Activated naive CD8-positive, alpha-beta T cell treated with anti-CD3 and anti-CD28 coated beads, Interleukin-2, amount 10 ng/mL, durations not matched to agents 7 days and 5 days (primary cell): ENCODE results near the gene NRCAM. TPM values are rescaled to one million over a fixed set of nuclear protein-coding genes. Genes with fewer than 3 reads are reported as not detected.
"Not testable (repeated sequence)": the region's sequence is repeated elsewhere in the genome, so short reads cannot be mapped to it uniquely, and the experiment has no call there.

Experiments used
- ATAC-seq: fragments of 150-1000 bp; cut with Tn5 transposase; one replicate; pipeline ENCODE4 v1.10.0; 2021; ENCODE audit warnings: low read depth, moderate library complexity
- POLR2A ChIA-PET: fragments of 350-600 bp; sonication (Branson Sonifier 250); formaldehyde crosslinking; loops from one replicate; lab custom pipeline; 2021; ENCODE audit warnings: antibody characterized with exemption; lab: Charles Lee
- DNase-seq: peaks from one replicate; pipeline ENCODE4 v3.0.0; 2021
- H3K27ac Mint-ChIP-seq: one replicate; pipeline ENCODE4 v1.8.0; 2022; ENCODE audit warnings: mild to moderate bottlenecking, mixed read lengths
- H3K27me3 Mint-ChIP-seq: one replicate; pipeline ENCODE4 v1.8.0; 2022; ENCODE audit warnings: mild to moderate bottlenecking, moderate library complexity, mixed read lengths
- H3K36me3 Mint-ChIP-seq: one replicate; pipeline ENCODE4 v1.8.0; 2021; ENCODE audit warnings: mild to moderate bottlenecking, mixed read lengths
- H3K4me1 Mint-ChIP-seq: one replicate; pipeline ENCODE4 v1.8.0; 2021; ENCODE audit warnings: mixed read lengths
- H3K4me3 Mint-ChIP-seq: one replicate; pipeline ENCODE4 v1.8.0; 2022; ENCODE audit warnings: mild to moderate bottlenecking, moderate library complexity, mixed read lengths
- H3K9me3 Mint-ChIP-seq: one replicate; pipeline ENCODE4 v1.8.0; 2021; ENCODE audit warnings: mixed read lengths
- total RNA-seq, 2 experiments: library from RNA; stranded (reverse); gene quantifications; one replicate each; pipeline ENCODE4 v1.2.3, GENCODE V29; 2021

Gene NRCAM
- total RNA-seq, 2 experiments from 2014 or later, result 0.50 to 0.99 TPM

DNA sequence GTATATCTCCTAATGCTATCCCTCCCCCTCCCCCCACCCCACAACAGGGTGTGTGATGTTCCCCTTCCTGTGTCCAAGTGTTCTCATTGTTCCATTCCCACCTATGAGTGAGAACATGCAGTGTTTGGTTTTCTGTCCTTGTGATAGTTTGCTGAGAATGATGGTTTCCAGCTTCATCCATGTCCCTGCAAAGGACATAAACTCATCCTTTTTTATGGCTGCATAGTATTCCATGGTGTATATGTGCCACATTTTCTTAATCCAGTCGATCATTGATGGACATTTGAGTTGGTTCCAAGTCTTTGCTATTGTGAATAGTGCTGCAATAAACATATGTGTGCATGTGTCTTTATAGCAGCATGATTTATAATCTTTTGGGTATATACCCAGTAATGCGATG is 68.5 kb downstream of the NRCAM start:
- H3K4me1 Mint-ChIP-seq, H3K27me3 Mint-ChIP-seq, H3K27ac Mint-ChIP-seq, H3K36me3 Mint-ChIP-seq, H3K9me3 Mint-ChIP-seq, ATAC-seq, H3K4me3 Mint-ChIP-seq, DNase-seq, POLR2A ChIA-PET: not testable (repeated sequence)

GRCh38 chr7:108385834-108386422 is 70.3 kb downstream of the NRCAM start:
- Mint-ChIP-seq H3K27me3 (no peaks in the 10 kb centered on the region), H3K4me3 (no peak overlapping the region), H3K9me3 (peaks cover 4% of the 10 kb centered on the region), H3K4me1 (no peaks in the 10 kb centered on the region), H3K36me3 (no peaks in the 10 kb centered on the region), H3K27ac (no peak overlapping the region)
- POLR2A ChIA-PET, result no interaction called here
- DNase-seq (no peak), ATAC-seq (no peak)

DNA sequence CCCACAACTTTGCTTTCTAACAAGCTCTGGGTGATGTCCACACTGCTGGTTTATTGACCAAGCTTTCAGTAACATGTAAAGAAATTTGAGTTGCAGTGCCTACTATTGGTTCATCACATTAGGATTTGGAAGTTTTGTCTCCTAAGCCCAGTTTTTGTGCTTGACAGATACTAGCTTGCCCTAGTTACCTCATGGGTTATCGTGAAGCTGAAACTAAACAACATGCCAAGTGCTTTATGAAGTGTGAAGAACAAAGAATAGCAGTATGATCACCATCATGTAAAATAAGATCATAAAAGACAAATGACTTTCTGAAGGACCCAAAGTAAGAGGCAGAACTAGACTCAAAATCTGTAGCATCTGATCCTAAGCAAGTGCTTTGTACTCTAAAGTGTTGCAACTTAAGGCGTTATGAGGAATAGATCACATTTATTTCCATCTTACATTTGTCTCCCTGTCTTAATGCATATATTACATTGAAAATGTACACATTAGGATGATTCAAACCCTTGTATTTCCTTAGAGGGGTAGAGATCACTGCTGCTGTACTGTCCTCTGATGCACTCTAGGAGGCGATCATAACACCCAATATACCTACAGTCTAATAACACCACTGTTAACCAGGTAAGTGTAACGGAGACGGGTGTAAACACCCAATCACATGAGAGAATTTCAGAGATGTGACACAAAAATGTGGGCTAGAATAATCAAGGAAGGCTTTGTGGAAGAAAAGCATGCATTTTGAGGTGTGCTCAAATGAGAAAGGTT is 71.3 kb downstream of the NRCAM start:
- Mint-ChIP-seq H3K27ac (no peak overlapping the region), H3K4me1 (peaks cover 4% of the 10 kb centered on the region), H3K36me3 (no peaks in the 10 kb centered on the region), H3K4me3 (no peak overlapping the region), H3K27me3 (no peaks in the 10 kb centered on the region), H3K9me3 (peaks cover 4% of the 10 kb centered on the region)
- ATAC-seq, result no peak
- POLR2A ChIA-PET, result no interaction called here
- no peak for DNase-seq

GRCh38 chr7:108382932-108383331 is 73.3 kb downstream of the NRCAM start:
- Mint-ChIP-seq H3K4me3 (no peak overlapping the region), H3K9me3 (peaks cover 1% of the 10 kb centered on the region), H3K4me1 (peaks cover 4% of the 10 kb centered on the region), H3K27me3 (no peaks in the 10 kb centered on the region), H3K27ac (no peak overlapping the region), H3K36me3 (no peaks in the 10 kb centered on the region)
- DNase-seq (no peak), ATAC-seq (no peak)
- POLR2A ChIA-PET, result no interaction called here

- Mint-ChIP-seq H3K4me1 (peaks cover 4% of the 10 kb centered on the region), H3K36me3 (no peaks in the 10 kb centered on the region), H3K27ac (peak overlapping the region; percentile 1), H3K27me3 (no peaks in the 10 kb centered on the region), H3K4me3 (no peak overlapping the region), H3K9me3 (no peaks in the 10 kb centered on the region)
- no peak for ATAC-seq
- POLR2A ChIA-PET, result no interaction called here
- no peak for DNase-seq
Observed at GRCh38 chr7:108380517-108380916, 75.7 kb downstream of the NRCAM start.

DNA sequence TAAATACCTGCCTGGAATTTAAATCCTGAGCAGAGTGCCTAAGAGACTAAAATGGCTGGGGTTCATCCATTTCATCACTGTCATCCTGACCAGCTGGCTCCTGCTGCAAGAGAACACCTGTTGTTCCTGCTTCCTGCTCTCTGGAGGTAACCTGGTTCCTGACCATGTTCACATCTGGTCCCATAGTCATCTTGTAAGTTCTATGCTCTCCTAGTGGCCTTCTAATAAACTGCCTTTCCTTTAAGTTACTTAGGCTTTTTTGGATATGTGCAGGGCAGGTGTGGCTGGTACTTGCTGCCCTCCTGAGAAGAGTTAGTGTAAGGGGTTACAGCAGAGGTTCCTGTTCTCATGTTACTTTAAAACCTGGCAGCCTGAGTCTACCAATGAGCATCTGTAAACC is 80.0 kb downstream of the NRCAM start:
- no peaks in the 10 kb centered on the region for H3K9me3 Mint-ChIP-seq
- ATAC-seq (no peak), DNase-seq (no peak)
- H3K27me3 Mint-ChIP-seq, result no peaks in the 10 kb centered on the region
- POLR2A ChIA-PET, result no interaction called here
- no peaks in the 10 kb centered on the region for H3K36me3 Mint-ChIP-seq
- H3K4me3 Mint-ChIP-seq, result no peak overlapping the region
- no peak overlapping the region for H3K27ac Mint-ChIP-seq
- H3K4me1 Mint-ChIP-seq, result peaks cover 6% of the 10 kb centered on the region

DNA sequence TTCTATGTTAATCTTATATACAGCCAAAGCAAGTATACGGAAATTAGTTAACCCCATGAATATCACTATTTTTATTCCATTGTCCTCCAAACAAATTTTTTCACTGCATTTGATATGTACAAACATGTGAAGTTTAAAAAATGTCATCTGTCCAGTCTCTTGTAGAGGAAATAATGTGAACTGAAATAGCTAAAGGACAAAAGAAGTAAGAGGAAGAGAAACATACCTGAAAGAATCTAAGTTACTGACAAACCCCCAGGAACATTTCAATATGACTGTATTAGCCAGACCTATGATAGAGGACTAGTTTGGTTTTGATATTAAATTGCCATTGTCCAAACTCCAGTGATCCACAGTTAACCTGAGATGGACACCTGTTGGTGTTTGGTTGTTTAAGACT is 80.6 kb downstream of the NRCAM start:
- DNase-seq (no peak), ATAC-seq (no peak)
- Mint-ChIP-seq H3K9me3 (no peaks in the 10 kb centered on the region), H3K4me1 (peaks cover 5% of the 10 kb centered on the region), H3K27ac (no peak overlapping the region), H3K4me3 (no peak overlapping the region), H3K27me3 (no peaks in the 10 kb centered on the region), H3K36me3 (no peaks in the 10 kb centered on the region)
- POLR2A ChIA-PET, result no interaction called here

DNA sequence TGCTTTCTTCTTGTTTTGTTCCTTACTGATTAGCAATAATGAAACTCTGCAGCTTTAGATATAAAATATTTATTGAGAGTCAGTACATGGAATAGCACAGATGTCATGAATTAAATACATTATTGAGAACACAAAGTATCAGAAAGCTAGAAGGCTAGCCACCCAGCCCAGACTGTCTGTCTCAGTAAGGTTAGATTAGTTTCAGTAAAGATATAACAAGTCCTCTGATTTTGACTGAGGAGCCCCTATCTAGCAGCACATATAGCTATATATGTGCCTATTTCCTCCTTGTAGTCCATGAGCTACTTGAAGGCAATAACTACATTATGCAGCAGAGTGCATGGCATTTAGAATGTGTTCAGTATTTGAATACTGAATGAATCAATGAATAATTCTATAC is 81.3 kb downstream of the NRCAM start:
- no peaks in the 10 kb centered on the region for H3K36me3 Mint-ChIP-seq
- POLR2A ChIA-PET, result no interaction called here
- no peak for ATAC-seq
- H3K27me3 Mint-ChIP-seq, result no peaks in the 10 kb centered on the region
- no peak overlapping the region for H3K4me3 Mint-ChIP-seq
- H3K27ac Mint-ChIP-seq, result no peak overlapping the region
- H3K4me1 Mint-ChIP-seq, result peaks cover 2% of the 10 kb centered on the region
- H3K9me3 Mint-ChIP-seq, result no peaks in the 10 kb centered on the region
- DNase-seq, result no peak

GRCh38 chr7:108372618-108373017 is 83.6 kb downstream of the NRCAM start:
- Mint-ChIP-seq H3K27me3 (no peaks in the 10 kb centered on the region), H3K27ac (no peak overlapping the region), H3K4me1 (peaks cover 3% of the 10 kb centered on the region), H3K4me3 (no peak overlapping the region), H3K36me3 (no peaks in the 10 kb centered on the region), H3K9me3 (no peaks in the 10 kb centered on the region)
- ATAC-seq (no peak), DNase-seq (no peak)
- POLR2A ChIA-PET, result no interaction called here

DNA sequence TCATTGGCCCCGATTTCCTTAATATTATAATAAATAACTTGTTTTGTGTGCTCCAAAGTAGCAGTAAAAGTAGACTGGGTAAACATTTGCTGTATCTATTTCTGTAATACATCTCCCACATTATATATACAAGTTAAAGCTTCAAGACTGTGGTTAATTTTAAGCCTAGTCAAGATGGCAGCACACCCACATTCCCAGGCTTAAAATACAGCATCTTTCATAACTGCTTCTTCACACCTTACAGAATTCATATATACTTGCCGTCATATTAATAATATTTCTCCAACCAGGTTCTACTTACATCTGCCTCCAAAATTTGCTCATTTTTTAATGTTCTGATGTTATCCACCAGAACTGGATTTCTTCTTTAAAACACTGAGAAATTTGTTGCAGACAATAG is 85.6 kb downstream of the NRCAM start:
- no peaks in the 10 kb centered on the region for H3K27me3 Mint-ChIP-seq
- ATAC-seq (no peak), DNase-seq (no peak)
- POLR2A ChIA-PET, result no interaction called here
- H3K36me3 Mint-ChIP-seq, result no peaks in the 10 kb centered on the region
- no peaks in the 10 kb centered on the region for H3K9me3 Mint-ChIP-seq
- peaks cover 6% of the 10 kb centered on the region for H3K4me1 Mint-ChIP-seq
- H3K4me3 Mint-ChIP-seq, result no peak overlapping the region
- no peak overlapping the region for H3K27ac Mint-ChIP-seq

DNA sequence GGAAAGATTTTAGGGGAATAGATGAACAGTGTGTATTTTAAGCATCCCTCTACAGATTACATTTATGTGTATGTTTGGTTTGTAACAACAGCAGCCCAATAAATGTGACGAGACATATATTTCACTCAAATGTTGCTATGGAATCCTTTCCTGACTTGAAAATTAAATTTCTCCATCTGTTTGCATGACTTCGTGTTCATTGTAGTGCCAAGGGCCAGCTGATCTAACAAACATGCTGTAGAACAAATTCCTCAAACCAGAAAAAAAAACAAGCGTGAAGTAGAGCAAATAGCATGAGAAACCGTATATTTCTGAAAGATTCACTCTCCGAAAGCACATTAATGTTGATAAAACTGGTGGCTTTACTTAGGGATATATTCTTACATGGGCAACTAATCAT is 87.8 kb downstream of the NRCAM start:
- POLR2A ChIA-PET, result no interaction called here
- H3K36me3 Mint-ChIP-seq, result no peaks in the 10 kb centered on the region
- ATAC-seq (no peak), DNase-seq (no peak)
- H3K27me3 Mint-ChIP-seq, result no peaks in the 10 kb centered on the region
- H3K27ac Mint-ChIP-seq, result no peak overlapping the region
- peaks cover 6% of the 10 kb centered on the region for H3K4me1 Mint-ChIP-seq
- H3K9me3 Mint-ChIP-seq, result no peaks in the 10 kb centered on the region
- H3K4me3 Mint-ChIP-seq, result no peak overlapping the region

GRCh38 chr7:108367946-108368345 is 88.3 kb downstream of the NRCAM start:
- H3K36me3 Mint-ChIP-seq, result no peaks in the 10 kb centered on the region
- no peaks in the 10 kb centered on the region for H3K27me3 Mint-ChIP-seq
- DNase-seq (no peak), ATAC-seq (no peak)
- no peaks in the 10 kb centered on the region for H3K9me3 Mint-ChIP-seq
- POLR2A ChIA-PET, result no interaction called here
- peaks cover 5% of the 10 kb centered on the region for H3K4me1 Mint-ChIP-seq
- no peak overlapping the region for H3K27ac Mint-ChIP-seq
- no peak overlapping the region for H3K4me3 Mint-ChIP-seq

DNA sequence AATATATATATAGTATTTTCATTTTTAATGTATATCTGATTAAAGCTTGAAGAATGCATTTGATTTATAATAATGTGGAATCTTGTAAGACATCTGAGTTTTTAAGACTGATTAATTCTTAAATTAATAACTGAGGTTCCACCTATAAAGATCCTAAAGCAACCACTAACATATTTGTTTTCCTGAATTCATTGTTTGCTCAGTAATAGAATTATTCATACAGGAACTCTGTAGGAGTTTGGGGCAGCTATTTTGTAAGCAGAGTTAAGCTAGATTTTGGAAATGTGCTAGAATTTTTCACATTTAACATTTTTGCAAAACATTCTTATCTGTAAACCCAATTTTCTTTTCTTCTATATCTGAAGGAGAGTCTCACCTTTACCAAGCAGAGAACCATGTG is 88.9 kb downstream of the NRCAM start:
- no peaks in the 10 kb centered on the region for H3K36me3 Mint-ChIP-seq
- H3K27me3 Mint-ChIP-seq, result no peaks in the 10 kb centered on the region
- no peak overlapping the region for H3K27ac Mint-ChIP-seq
- no peak overlapping the region for H3K4me3 Mint-ChIP-seq
- H3K4me1 Mint-ChIP-seq, result peaks cover 4% of the 10 kb centered on the region
- POLR2A ChIA-PET, result no interaction called here
- peaks cover 2% of the 10 kb centered on the region for H3K9me3 Mint-ChIP-seq
- DNase-seq (no peak), ATAC-seq (no peak)

GRCh38 chr7:108363659-108364058 is 92.6 kb downstream of the NRCAM start:
- Mint-ChIP-seq H3K4me1 (peaks cover 3% of the 10 kb centered on the region), H3K27ac (no peak overlapping the region), H3K4me3 (no peak overlapping the region), H3K9me3 (peaks cover 6% of the 10 kb centered on the region), H3K36me3 (peaks cover 4% of the 10 kb centered on the region), H3K27me3 (no peaks in the 10 kb centered on the region)
- DNase-seq (no peak), ATAC-seq (no peak)
- POLR2A ChIA-PET, result no interaction called here
